ENCODE data around the gene WWC2.

Gene WWC2

GRCh38 chr4:183080372-183081115 lies 18.5 kb upstream of the WWC2 start:
- TF ChIP-seq TAF1 (IDR thresholded peaks at IDR 0.05; ENCODE audit: low read depth) (no peak), CEBPB (IDR thresholded peaks at IDR 0.05) (no peak), RAD21 (IDR thresholded peaks at IDR 0.05; ENCODE audit: low read depth) (no peak)
- TF ChIP-seq, protein P1, sequence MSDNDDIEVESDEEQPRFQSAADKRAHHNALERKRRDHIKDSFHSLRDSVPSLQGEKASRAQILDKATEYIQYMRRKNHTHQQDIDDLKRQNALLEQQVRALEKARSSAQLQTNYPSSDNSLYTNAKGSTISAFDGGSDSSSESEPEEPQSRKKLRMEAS (IDR thresholded peaks at IDR 0.05): no peak

GRCh38 chr4:183081116-183081469 lies 18.0 kb upstream of the WWC2 start:
- TF ChIP-seq NFIC (IDR thresholded peaks at IDR 0.05): no peak
- TF ChIP-seq EGR1 (IDR thresholded peaks at IDR 0.05): no peak
- TF ChIP-seq CEBPB (IDR thresholded peaks at IDR 0.05): no peak
- no peak for TF ChIP-seq TCF12 (IDR thresholded peaks at IDR 0.05; ENCODE audit: low read depth)
- no peak for TF ChIP-seq CREB1 (IDR thresholded peaks at IDR 0.05; ENCODE audit: low read depth)
- TF ChIP-seq ZBTB7A (IDR thresholded peaks at IDR 0.05; ENCODE audit: low read depth): no peak
- no peak for TF ChIP-seq FOXM1 (IDR thresholded peaks at IDR 0.05; ENCODE audit: borderline replicate concordance, low read depth)
- no peak for TF ChIP-seq EP300 (IDR thresholded peaks at IDR 0.05; ENCODE audit: borderline replicate concordance)
- no peak for TF ChIP-seq RAD21 (IDR thresholded peaks at IDR 0.05; ENCODE audit: low read depth)
- no peak for TF ChIP-seq TAF1 (IDR thresholded peaks at IDR 0.05; ENCODE audit: low read depth)
- TF ChIP-seq, protein P2, sequence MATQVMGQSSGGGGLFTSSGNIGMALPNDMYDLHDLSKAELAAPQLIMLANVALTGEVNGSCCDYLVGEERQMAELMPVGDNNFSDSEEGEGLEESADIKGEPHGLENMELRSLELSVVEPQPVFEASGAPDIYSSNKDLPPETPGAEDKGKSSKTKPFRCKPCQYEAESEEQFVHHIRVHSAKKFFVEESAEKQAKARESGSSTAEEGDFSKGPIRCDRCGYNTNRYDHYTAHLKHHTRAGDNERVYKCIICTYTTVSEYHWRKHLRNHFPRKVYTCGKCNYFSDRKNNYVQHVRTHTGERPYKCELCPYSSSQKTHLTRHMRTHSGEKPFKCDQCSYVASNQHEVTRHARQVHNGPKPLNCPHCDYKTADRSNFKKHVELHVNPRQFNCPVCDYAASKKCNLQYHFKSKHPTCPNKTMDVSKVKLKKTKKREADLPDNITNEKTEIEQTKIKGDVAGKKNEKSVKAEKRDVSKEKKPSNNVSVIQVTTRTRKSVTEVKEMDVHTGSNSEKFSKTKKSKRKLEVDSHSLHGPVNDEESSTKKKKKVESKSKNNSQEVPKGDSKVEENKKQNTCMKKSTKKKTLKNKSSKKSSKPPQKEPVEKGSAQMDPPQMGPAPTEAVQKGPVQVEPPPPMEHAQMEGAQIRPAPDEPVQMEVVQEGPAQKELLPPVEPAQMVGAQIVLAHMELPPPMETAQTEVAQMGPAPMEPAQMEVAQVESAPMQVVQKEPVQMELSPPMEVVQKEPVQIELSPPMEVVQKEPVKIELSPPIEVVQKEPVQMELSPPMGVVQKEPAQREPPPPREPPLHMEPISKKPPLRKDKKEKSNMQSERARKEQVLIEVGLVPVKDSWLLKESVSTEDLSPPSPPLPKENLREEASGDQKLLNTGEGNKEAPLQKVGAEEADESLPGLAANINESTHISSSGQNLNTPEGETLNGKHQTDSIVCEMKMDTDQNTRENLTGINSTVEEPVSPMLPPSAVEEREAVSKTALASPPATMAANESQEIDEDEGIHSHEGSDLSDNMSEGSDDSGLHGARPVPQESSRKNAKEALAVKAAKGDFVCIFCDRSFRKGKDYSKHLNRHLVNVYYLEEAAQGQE (IDR thresholded peaks at IDR 0.05; ENCODE audit: low read depth): no peak
- TF ChIP-seq, protein P1 (IDR thresholded peaks at IDR 0.05): no peak
- TF ChIP-seq, protein P3, sequence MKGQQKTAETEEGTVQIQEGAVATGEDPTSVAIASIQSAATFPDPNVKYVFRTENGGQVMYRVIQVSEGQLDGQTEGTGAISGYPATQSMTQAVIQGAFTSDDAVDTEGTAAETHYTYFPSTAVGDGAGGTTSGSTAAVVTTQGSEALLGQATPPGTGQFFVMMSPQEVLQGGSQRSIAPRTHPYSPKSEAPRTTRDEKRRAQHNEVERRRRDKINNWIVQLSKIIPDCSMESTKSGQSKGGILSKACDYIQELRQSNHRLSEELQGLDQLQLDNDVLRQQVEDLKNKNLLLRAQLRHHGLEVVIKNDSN (IDR thresholded peaks at IDR 0.05): no peak
- no peak for TF ChIP-seq TEAD4 (IDR thresholded peaks at IDR 0.05)
- no peak for TF ChIP-seq YY1 (IDR thresholded peaks at IDR 0.05; ENCODE audit: low read depth)

DNA sequence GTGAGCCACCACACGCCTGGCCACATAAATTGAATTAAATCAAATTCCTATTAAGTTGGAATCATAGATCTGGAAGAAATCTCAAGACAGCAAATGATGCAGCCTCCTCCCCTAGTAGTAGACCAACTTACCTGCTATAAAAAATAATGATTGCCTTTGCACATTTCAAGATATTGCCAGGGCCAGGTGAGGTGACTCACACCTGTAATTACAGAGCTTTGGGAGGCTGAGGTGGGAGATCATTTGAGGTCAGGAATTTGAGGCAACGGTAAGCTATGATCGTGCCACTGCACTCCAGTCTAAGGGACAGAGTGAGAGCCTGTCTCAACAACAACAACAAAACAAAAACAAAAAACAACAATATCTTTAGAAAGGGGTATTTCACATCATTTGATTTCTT lies 17.0 kb upstream of the WWC2 start:
- no peak for TF ChIP-seq TCF12 (IDR thresholded peaks at IDR 0.05; ENCODE audit: low read depth)
- no peak for TF ChIP-seq TAF1 (IDR thresholded peaks at IDR 0.05; ENCODE audit: low read depth)
- TF ChIP-seq TEAD4 (IDR thresholded peaks at IDR 0.05): no peak
- TF ChIP-seq EGR1 (IDR thresholded peaks at IDR 0.05): no peak
- TF ChIP-seq FOXM1 (IDR thresholded peaks at IDR 0.05; ENCODE audit: borderline replicate concordance, low read depth): no peak

GRCh38 chr4:183094393-183095198 lies 4.5 kb upstream of the WWC2 start:
- TF ChIP-seq NFIC (IDR thresholded peaks at IDR 0.05) (no peak), EGR1 (IDR thresholded peaks at IDR 0.05) (no peak)
- TF ChIP-seq, protein P3 (IDR thresholded peaks at IDR 0.05): no peak

DNA sequence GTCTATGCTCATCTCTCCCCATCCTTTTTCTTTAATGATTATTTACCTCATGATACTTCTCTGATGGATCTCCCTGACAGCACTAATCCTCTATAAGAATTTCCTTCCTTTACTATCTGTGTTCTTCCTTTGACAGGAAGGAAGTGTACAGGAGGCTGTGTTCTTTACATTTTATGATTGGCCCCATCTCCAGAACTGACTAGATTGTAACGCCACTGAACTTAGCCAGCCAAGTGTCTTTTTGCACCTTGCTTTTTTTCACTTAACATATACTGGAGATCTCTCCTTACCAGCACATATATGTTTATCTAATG lies 3.9 kb upstream of the WWC2 start:
- TF ChIP-seq, protein P3 (IDR thresholded peaks at IDR 0.05): no peak
- TF ChIP-seq CEBPB (IDR thresholded peaks at IDR 0.05): no peak
- TF ChIP-seq NFIC (IDR thresholded peaks at IDR 0.05): no peak
- TF ChIP-seq, protein P2 (IDR thresholded peaks at IDR 0.05; ENCODE audit: low read depth): no peak
- no peak for TF ChIP-seq TCF12 (IDR thresholded peaks at IDR 0.05; ENCODE audit: low read depth)
- TF ChIP-seq TAF1 (IDR thresholded peaks at IDR 0.05; ENCODE audit: low read depth): no peak
- no peak for TF ChIP-seq ZBTB7A (IDR thresholded peaks at IDR 0.05; ENCODE audit: low read depth)
- no peak for TF ChIP-seq YY1 (IDR thresholded peaks at IDR 0.05; ENCODE audit: low read depth)

Measured in Ishikawa (cell line).